Gastrocnemius medialis (tissue), 4 donors: ENCODE data around the gene TRIM41.

ENCODE experiments used
- CTCF ChIP-seq, 5 experiments: fragments of 450-650 bp in 3 of 5; fragments of 200-600 bp in 2 of 5; sonication (generic) in 2 of 5; IDR thresholded peaks in 4 of 5; conservative IDR thresholded peaks in 1 of 5; 1 replicate in 4 of 5; 2 replicates in 1 of 5; pipeline ENCODE4 v1.5.1; 2016 to 2019; ENCODE audit warnings: antibody characterized with exemption in 5 of 5, mild to moderate bottlenecking in 3 of 5, moderate library complexity in 3 of 5
- POLR2A ChIP-seq, 2 donors: fragments of 450-650 bp; IDR thresholded peaks; one replicate each; pipeline ENCODE4 v1.6.1; 2017; ENCODE audit warnings: antibody characterized with exemption in 2 of 2, mild to moderate bottlenecking in 2 of 2, moderate library complexity in 2 of 2

GRCh38 chr5:181189363-181189961 is 33.6 kb upstream of the TRIM41 start:
- TF ChIP-seq CTCF (IDR thresholded peaks at IDR 0.05 in 4 of 5, conservative IDR thresholded peaks at IDR 0.05 in 1 of 5) (no peak), POLR2A (IDR thresholded peaks at IDR 0.05) (no peak)
